ENCODE results near the gene ZFYVE28. TPM values are rescaled to one million over a fixed set of nuclear protein-coding genes. Genes with fewer than 3 reads are reported as not detected.
A peak's percentile ranks its signal among the peaks of the same experiment; 100 is the strongest.

ZFYVE28 gene
- total RNA-seq, 4 donors from 2014 or later: 20.6 to 153 (median 63.2) TPM

DNA sequence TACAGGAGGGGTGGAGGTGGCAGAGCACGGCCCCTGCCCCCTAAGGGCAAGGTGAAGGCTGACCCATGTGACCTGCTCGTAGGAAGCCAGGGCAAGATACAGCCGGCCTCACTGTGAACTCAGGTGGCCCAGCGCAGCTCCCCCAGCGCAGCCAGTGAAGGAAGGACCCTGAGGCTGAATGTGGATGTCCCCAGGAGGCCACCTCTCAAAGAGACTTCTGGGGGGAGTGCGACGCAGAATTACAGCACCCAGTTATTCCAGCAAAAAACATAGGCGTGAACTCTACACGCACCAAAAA is 52.6 kb downstream of the ZFYVE28 start:
- no peaks in the 10 kb centered on the region for H3K9me3 ChIP-seq
- TF ChIP-seq, protein P1, sequence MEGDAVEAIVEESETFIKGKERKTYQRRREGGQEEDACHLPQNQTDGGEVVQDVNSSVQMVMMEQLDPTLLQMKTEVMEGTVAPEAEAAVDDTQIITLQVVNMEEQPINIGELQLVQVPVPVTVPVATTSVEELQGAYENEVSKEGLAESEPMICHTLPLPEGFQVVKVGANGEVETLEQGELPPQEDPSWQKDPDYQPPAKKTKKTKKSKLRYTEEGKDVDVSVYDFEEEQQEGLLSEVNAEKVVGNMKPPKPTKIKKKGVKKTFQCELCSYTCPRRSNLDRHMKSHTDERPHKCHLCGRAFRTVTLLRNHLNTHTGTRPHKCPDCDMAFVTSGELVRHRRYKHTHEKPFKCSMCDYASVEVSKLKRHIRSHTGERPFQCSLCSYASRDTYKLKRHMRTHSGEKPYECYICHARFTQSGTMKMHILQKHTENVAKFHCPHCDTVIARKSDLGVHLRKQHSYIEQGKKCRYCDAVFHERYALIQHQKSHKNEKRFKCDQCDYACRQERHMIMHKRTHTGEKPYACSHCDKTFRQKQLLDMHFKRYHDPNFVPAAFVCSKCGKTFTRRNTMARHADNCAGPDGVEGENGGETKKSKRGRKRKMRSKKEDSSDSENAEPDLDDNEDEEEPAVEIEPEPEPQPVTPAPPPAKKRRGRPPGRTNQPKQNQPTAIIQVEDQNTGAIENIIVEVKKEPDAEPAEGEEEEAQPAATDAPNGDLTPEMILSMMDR (IDR thresholded peaks at IDR 0.05): no peak
- no peak for TF ChIP-seq POLR2A (IDR thresholded peaks at IDR 0.05)
- DNase-seq: no peak
- H3K4me3 ChIP-seq: no peak overlapping the region
- no peak overlapping the region for H3K27ac ChIP-seq
- no peaks in the 10 kb centered on the region for H3K27me3 ChIP-seq
- H3K36me3 ChIP-seq: no peaks in the 10 kb centered on the region
- H3K4me1 ChIP-seq: peaks cover 0 to 28% (median 6%) of the 10 kb centered on the region in 4 donors

DNA sequence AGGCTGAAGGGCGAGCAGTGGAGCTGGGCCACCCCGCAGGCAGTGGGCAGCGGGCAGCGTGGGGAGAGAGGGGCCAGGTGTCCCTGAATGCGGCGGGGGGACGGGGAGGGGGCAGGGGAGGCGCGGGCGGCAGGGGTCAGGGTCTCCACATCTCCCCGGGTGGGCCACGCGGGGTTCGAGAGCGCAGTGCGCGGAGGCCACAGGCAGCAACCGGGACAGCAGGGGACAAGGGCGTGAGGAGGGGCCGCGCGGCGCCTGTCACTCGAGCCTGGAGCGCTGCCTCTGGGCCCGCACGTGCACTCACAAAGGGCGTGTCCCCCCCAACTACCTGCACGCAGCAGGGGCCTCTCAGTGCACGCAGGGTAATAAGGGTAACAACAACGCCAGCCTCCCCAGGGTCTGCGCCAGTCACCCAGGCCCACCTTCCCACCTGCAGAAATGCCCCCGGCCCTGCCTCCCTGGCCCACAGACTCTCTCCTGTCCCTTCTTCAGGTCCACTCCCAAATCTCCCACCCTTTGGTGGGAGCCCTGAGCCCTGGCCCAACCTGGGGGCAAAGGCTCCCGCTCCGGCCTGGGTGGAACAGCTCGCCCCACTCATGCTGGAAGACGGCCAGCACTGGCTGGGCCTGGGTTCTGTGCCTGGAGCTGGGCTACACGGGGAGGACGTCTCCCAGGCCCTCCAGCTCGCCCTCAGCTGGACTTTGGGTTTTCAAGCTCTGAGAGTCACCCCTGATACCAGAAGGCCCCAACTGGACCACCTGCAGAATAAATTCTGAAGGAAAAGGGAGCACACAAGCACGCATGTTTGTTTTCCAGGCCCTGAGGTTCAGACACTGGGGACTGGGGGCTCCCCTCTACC is 53.2 kb downstream of the ZFYVE28 start:
- H3K9me3 ChIP-seq: no peaks in the 10 kb centered on the region
- peak overlapping the region; percentile 47 to 57 (median 52) for H3K4me3 ChIP-seq

DNA sequence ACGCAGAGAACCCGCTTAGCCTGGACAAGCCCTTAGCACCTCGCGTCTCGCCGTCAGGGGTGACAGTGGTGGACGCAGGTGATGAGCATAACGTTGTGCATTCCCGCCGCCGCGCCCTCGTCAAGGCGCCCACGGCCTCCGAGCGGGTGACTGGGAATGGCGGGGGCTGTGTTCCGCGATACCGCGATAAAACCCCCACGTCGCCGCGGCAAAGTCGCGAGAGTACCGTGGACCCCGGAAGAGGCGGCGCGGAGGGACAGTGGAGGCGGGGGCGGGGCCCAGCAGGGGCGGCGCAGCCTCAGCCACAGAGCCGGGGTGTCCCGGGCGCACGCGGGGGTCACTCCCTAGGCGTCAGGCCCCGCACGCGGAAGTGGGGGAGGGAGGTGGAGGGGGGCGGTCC is 53.8 kb downstream of the ZFYVE28 start:
- TF ChIP-seq, protein P1 (IDR thresholded peaks at IDR 0.05): no peak
- no peak for TF ChIP-seq POLR2A (IDR thresholded peaks at IDR 0.05)
- peaks cover 0 to 28% (median 6%) of the 10 kb centered on the region in 4 donors for H3K4me1 ChIP-seq
- H3K36me3 ChIP-seq: no peaks in the 10 kb centered on the region
- H3K4me3 ChIP-seq: peak overlapping the region; percentile 47 to 57 (median 52)
- peak overlapping the region; percentile 17 to 52 (median 51) for H3K27ac ChIP-seq
- DNase-seq: peak in 2 of 3 donors; percentile 43 to 63
- H3K9me3 ChIP-seq: no peaks in the 10 kb centered on the region
- H3K27me3 ChIP-seq: no peaks in the 10 kb centered on the region

More for the DNA sequence above, 53.2 kb downstream of the ZFYVE28 start:
- no peak for DNase-seq
- no peak for TF ChIP-seq POLR2A (IDR thresholded peaks at IDR 0.05)
- TF ChIP-seq, protein P1 (IDR thresholded peaks at IDR 0.05): no peak
- Histone ChIP-seq H3K4me1 (peaks cover 0 to 28% (median 6%) of the 10 kb centered on the region in 4 donors), H3K27me3 (no peaks in the 10 kb centered on the region), H3K36me3 (no peaks in the 10 kb centered on the region), H3K27ac (peak overlapping the region; percentile 17 to 52 (median 51))

DNA sequence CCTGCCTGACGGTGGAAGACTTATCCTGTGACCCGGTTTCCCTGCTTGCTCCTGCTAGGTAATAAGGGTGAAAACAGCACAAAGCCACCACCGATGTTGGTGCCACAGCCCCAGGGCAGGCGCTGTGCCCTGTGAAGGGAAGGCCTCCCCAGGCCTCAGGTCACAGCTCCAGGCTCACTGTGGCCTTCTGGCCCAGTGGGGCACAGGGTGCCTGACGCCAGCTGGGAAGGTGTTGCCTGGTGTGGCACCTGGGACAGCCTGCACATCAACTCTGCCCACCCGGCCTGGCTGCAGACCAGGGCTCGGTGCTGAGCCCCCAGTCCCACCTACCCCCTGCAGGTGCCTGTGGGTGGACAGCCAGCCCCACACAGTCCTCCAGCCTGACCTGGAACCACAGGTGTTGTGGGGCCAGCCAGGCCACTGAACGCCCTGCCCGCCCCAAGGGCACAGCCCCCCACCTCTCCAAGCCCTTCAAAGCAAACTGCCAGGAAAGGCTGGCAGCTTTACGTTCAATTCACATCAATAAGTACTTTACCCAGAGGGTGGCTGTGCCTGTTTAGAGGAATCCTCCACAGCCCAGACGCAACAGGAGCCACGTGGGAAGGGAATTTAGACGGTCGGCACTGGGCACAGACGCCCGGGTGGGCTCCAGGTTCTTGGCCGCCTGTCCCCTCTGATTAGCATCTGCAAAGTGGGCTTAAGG is 54.3 kb downstream of the ZFYVE28 start:
- Histone ChIP-seq H3K4me1 (peaks cover 0 to 31% (median 6%) of the 10 kb centered on the region in 4 donors), H3K4me3 (peak overlapping the region; percentile 47 to 57 (median 52)), H3K27me3 (no peaks in the 10 kb centered on the region), H3K36me3 (no peaks in the 10 kb centered on the region), H3K27ac (peak overlapping the region; percentile 17 to 52 (median 51)), H3K9me3 (no peaks in the 10 kb centered on the region)
- TF ChIP-seq, protein P1 (IDR thresholded peaks at IDR 0.05): no peak
- no peak for TF ChIP-seq POLR2A (IDR thresholded peaks at IDR 0.05)
- no peak for DNase-seq

DNA sequence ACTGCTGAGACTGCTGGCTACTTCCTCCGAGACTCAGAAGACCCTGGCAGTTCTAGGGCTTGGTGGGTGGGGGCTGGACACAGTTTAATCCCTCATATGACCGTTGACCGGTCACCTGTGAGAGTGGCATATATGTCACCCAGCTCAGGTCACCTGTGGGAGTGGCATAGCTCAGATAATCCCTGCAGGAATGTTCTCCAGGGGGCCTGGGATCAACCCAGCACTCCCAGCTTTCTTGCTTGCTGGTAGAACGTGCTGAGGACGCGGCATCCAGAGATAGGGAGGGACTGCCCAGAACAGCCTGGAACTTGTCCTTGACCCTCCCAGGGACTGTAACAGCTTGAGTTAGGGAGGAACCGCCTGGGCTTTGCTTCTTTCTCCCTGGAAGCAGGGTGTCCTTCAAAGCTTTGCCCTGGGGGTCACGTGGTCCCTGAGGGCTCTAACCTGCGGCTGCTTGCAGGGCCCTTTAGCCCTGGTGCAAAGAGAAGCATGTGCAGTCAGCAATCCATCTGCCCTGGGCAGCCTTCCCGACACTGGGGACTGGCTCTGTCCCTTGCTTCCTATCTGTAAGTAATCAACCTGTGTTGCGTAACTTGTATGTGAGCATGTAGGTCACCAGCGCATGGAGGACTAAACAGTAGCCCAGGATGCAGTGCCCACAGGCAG is 55.3 kb downstream of the ZFYVE28 start:
- Histone ChIP-seq H3K9me3 (no peaks in the 10 kb centered on the region), H3K4me1 (peaks cover 0 to 31% (median 6%) of the 10 kb centered on the region in 4 donors), H3K27ac (peak overlapping the region in 3 of 4 donors; percentile 49 to 59 (median 50)), H3K4me3 (no peak overlapping the region), H3K36me3 (no peaks in the 10 kb centered on the region), H3K27me3 (no peaks in the 10 kb centered on the region)
- DNase-seq: peak in 2 of 3 donors; percentile 69 to 84
- TF ChIP-seq, protein P1 (IDR thresholded peaks at IDR 0.05): no peak
- no peak for TF ChIP-seq POLR2A (IDR thresholded peaks at IDR 0.05)

Data from Peyer's patch (tissue), 4 donors.